Colonic mucosa (tissue), 4 donors: ENCODE data around the gene DSTN. TPM values are rescaled to one million over a fixed set of nuclear protein-coding genes. Genes with fewer than 3 reads are reported as not detected.

Source experiments
- DNase-seq: peaks from one replicate; pipeline ENCODE4 v3.0.0-alpha.2; 2020
- H3K27ac ChIP-seq: fragments of 200-600 bp; one replicate; pipeline ENCODE4 v1.8.0; 2021
- H3K27me3 ChIP-seq: fragments of 200-600 bp; one replicate; pipeline ENCODE4 v1.8.0; 2021
- H3K36me3 ChIP-seq: fragments of 200-600 bp; one replicate; pipeline ENCODE4 v1.8.0; 2021
- H3K4me1 ChIP-seq: fragments of 200-600 bp; one replicate; pipeline ENCODE4 v1.8.0; 2021; ENCODE audit warnings: mild to moderate bottlenecking
- H3K4me3 ChIP-seq: fragments of 200-600 bp; one replicate; pipeline ENCODE4 v1.8.0; 2021
- H3K9ac ChIP-seq, 2 donors: one replicate each; pipeline ENCODE4 v1.7.0; 2013; ENCODE audit warnings: control low read depth in 2 of 2, low read depth in 2 of 2, low read length in 2 of 2
- H3K9me3 ChIP-seq: fragments of 200-600 bp; one replicate; pipeline ENCODE4 v1.8.0; 2021
- intact Hi-C: fragments of 100-400 bp; cut with DNase I; formaldehyde crosslinking; loops from one replicate; pipeline ENCODE4 v1.14.1; 2022
- total RNA-seq, 2 donors: library from RNA; stranded (reverse); fragmentation: NEBNext Ultra II Directional in 1 of 2; extraction: Animal tissue kit (Norgen Biotek cat#: 25700) in 1 of 2; gene quantifications; one replicate each; pipeline ENCODE4 v1.2.1, GENCODE V29; 2021
- TF ChIP-seq, protein P1 (sequence below): fragments of 200-600 bp; IDR thresholded peaks from one replicate; pipeline ENCODE4 v1.8.0; 2022; ENCODE audit warnings: antibody characterized with exemption, mild to moderate bottlenecking
- donor health status: healthy.
- donor health status: DM: no; HTN: no; CAD: no.
- donor health status: DM: no; HTN: no; CAD: no.

The DSTN gene
- total RNA-seq, 2 donors from 2014 or later, result 247 to 437 TPM

DNA sequence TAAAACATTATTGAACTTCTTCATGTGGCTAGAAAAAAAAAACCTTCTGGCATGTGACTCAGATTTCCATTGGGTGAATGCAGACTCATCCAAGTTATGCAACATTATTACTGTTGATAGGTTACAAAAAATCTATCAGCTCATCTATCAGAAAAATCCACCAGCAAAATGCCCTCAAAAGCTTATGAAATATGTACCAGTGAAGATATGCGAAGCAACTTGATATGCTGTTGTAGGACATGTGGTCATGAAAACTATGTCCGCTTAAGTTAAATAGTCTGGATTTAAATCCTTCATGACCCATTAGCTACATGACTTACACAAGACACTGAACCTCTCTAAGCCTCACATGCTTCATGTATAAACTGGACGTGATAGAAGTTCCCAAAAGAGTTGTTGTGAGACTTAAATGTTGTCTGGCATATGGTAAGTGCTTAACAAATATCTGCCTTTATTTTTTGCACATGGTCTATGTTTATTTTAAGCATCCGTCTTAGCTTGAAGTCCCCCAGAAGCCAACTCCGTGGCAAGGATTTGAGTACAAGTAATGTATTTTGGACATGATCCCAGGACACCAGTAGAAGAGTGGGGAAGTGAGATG, 26.2 kb upstream of the DSTN start:
- intact Hi-C loops, result no loop called here

DNA sequence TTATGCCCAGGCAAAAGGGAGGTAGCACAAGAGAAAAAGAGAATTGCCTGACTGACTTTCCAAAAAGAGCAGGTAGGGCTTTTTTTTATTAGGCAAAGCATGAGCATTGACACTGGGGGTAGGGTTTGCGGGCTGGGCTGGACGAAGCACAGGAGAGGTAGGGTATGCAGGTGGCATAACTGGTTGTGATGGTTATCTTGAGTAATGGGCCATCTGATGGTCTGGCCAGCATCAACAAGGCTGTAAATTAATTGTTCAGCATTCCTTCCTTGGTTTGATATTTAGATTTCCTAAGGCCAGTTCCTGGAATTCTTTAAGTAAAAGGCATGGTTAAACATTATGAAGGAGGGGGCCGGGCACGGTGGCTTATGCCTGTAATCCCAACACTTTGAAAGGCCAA, 24.7 kb upstream of the DSTN start:
- H3K36me3 ChIP-seq, result no peaks in the 10 kb centered on the region
- no peak overlapping the region for H3K27ac ChIP-seq
- intact Hi-C loops, result no loop called here
- TF ChIP-seq, protein P1, sequence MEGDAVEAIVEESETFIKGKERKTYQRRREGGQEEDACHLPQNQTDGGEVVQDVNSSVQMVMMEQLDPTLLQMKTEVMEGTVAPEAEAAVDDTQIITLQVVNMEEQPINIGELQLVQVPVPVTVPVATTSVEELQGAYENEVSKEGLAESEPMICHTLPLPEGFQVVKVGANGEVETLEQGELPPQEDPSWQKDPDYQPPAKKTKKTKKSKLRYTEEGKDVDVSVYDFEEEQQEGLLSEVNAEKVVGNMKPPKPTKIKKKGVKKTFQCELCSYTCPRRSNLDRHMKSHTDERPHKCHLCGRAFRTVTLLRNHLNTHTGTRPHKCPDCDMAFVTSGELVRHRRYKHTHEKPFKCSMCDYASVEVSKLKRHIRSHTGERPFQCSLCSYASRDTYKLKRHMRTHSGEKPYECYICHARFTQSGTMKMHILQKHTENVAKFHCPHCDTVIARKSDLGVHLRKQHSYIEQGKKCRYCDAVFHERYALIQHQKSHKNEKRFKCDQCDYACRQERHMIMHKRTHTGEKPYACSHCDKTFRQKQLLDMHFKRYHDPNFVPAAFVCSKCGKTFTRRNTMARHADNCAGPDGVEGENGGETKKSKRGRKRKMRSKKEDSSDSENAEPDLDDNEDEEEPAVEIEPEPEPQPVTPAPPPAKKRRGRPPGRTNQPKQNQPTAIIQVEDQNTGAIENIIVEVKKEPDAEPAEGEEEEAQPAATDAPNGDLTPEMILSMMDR, result no peak
- H3K9ac ChIP-seq, result peak overlapping the region in 1 of 2 donors; percentile 2
- DNase-seq, result no peak
- H3K4me3 ChIP-seq, result no peak overlapping the region
- H3K9me3 ChIP-seq, result no peaks in the 10 kb centered on the region
- H3K4me1 ChIP-seq, result no peaks in the 10 kb centered on the region
- no peaks in the 10 kb centered on the region for H3K27me3 ChIP-seq

More for the DNA sequence above, 26.2 kb upstream of the DSTN start:
- Histone ChIP-seq H3K4me3 (no peak overlapping the region), H3K36me3 (no peaks in the 10 kb centered on the region), H3K9ac (no peak overlapping the region), H3K4me1 (no peaks in the 10 kb centered on the region), H3K27me3 (no peaks in the 10 kb centered on the region), H3K9me3 (no peaks in the 10 kb centered on the region), H3K27ac (no peak overlapping the region)
- DNase-seq, result no peak
- TF ChIP-seq, protein P1, result no peak

DNA sequence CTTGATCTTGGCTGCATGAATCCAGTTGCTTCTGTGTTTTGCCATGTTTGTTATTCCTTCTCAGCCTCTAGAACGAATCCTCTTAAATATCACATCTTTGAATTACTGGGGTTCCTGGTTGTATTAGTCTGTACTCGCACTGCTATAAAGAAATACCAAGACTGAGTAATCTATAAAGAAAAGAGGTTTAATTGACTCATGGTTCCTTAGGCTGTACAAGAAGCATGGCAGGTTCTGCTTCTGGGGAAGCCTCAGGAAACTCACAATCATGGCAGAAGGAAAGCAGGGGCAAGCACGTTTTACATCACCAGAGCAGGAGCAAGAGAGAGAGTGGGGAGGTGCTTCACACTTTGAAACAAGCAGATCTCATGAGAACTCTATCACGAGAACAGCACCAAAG, 20.7 kb upstream of the DSTN start:
- no peak for DNase-seq
- Histone ChIP-seq H3K36me3 (no peaks in the 10 kb centered on the region), H3K4me3 (no peak overlapping the region), H3K27ac (no peak overlapping the region), H3K9ac (no peak overlapping the region), H3K9me3 (no peaks in the 10 kb centered on the region), H3K27me3 (no peaks in the 10 kb centered on the region), H3K4me1 (no peaks in the 10 kb centered on the region)
- TF ChIP-seq, protein P1, result no peak
- intact Hi-C loops, result no loop called here

DNA sequence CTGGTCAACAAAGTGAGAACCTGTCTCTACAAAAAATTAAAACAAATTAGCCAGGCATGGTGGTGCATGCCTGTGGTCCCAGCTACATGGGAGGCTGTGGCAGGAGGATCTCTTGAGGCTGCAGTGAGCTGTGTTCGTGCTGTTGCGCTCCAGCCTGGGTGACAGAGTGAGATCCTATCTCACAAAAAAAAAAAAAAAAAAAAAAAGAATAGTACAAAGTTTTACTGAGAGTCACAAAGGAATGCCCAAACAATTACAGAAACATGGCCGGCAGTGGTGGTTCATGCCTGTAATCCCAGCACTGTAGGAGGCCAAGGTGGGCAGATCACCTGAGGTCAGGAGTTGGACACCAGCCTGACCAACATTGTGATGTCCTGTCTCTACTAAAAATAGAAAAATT, 14.8 kb upstream of the DSTN start:
- Histone ChIP-seq H3K9ac (no peak overlapping the region), H3K9me3 (no peaks in the 10 kb centered on the region), H3K4me1 (peaks cover 11% of the 10 kb centered on the region), H3K27me3 (no peaks in the 10 kb centered on the region), H3K27ac (no peak overlapping the region), H3K36me3 (no peaks in the 10 kb centered on the region), H3K4me3 (no peak overlapping the region)
- TF ChIP-seq, protein P1, result no peak
- no peak for DNase-seq
- intact Hi-C loops, result no loop called here

DNA sequence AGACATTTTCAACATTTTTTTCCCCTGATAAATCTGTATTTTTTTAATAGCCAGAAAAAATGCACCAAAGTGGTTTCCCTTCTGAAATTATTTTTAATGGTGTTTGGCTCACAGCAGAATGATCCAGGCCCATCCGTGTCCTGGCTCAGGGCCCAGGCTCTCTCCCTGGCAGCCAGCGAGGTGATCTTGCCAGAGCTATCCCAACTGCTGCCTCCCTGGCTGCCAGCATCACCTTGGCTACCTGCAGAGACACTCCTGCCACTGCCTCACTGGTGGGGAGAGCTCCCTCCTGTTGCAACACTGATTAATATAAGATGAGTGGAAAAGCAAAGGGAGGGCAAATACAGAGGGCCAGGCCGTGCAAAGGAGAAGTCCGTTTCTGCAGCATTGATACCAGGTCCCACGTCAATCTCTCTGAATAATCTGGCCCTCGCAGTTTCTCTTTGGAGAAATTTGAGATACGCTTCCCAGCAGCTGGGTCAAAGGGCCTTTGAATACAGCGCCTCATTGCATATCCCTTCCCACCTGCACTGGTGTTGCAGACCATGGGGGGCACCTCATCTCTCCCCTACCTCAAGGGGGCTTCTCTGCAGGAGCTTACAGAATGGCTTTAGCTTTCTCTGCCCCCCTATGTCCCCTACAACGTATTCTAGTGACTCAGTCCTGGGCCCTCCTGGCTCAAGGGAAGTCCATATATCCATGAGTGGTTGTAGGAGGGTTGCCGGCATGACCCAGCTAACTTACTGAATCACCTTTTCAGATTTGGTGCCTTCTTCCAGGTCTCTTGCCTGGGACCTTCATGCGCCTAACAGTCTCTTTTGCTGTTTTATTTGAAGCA, 12.8 kb upstream of the DSTN start:
- Histone ChIP-seq H3K4me1 (peaks cover 11% of the 10 kb centered on the region), H3K27me3 (no peaks in the 10 kb centered on the region), H3K27ac (peak overlapping the region; percentile 78), H3K4me3 (no peak overlapping the region), H3K36me3 (no peaks in the 10 kb centered on the region), H3K9ac (peak overlapping the region in 1 of 2 donors; percentile 1), H3K9me3 (no peaks in the 10 kb centered on the region)
- peak; percentile 58 for DNase-seq
- intact Hi-C loops, result no loop called here
- TF ChIP-seq, protein P1, result no peak
